GM06990 (cell line): ENCODE results near the gene CRYBB3.
"Not testable (repeated sequence)": the region's sequence is repeated elsewhere in the genome, so short reads cannot be mapped to it uniquely, and the experiment has no call there.

Source experiments
- DNase-seq: peaks from one replicate; pipeline ENCODE4 v3.0.0-alpha.2; 2011; ENCODE audit not compliant: insufficient read length; ENCODE audit errors: extremely low read depth
- H3K27me3 ChIP-seq: replicated peaks from 2 replicates; pipeline ENCODE4 v1.6.0; 2011; ENCODE audit warnings: low read length; ENCODE audit not compliant: control insufficient read depth, insufficient read depth
- H3K36me3 ChIP-seq: 2 replicates; pipeline ENCODE4 v1.5.1; 2011; ENCODE audit warnings: low read length; ENCODE audit not compliant: control insufficient read depth, insufficient read depth
- H3K4me3 ChIP-seq: replicated peaks from 2 replicates; pipeline ENCODE4 v1.5.1; 2011; ENCODE audit warnings: low read depth, mild to moderate bottlenecking, control low read depth, low read length
- CTCF ChIP-seq: IDR thresholded peaks from 2 replicates; pipeline ENCODE4 v1.5.1; 2011; ENCODE audit warnings: low read length, control low read depth, mild to moderate bottlenecking, inconsistent platforms; ENCODE audit not compliant: insufficient read depth, poor library complexity, severe bottlenecking

Gene CRYBB3

DNA sequence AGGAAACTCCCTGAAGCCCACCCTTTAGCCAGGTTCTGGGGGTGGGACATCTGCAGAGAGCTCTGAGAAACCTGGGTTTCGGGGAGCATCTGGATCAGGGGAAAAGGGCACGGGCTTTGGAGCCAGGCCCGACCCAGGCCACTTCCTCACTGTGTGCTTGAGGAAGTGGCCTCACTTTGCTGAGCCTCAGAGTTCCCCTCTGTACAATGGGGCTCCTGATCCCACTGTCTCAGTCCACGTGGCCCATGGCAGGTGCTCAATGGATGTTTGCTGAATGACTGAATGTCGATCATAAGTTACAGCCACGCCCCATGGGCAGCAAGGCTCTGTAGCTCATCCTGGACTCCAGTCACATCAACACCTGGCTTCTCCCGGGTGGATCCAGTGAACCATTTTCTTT lies 1.3 kb downstream of the CRYBB3 start:
- Histone ChIP-seq H3K4me3 (no peak overlapping the region), H3K36me3 (no peaks in the 10 kb centered on the region), H3K27me3 (peaks cover 1% of the 10 kb centered on the region; the same call in 1 of the 2 replicates)
- no peak for TF ChIP-seq CTCF
- no peak for DNase-seq

- no peak overlapping the region for H3K4me3 ChIP-seq
- no peak for DNase-seq
- H3K27me3 ChIP-seq = peaks cover 1% of the 10 kb centered on the region; the same call in 1 of the 2 replicates
- no peaks in the 10 kb centered on the region for H3K36me3 ChIP-seq
- TF ChIP-seq CTCF = no peak
Measured at GRCh38 chr22:25201557-25202273, 2.1 kb downstream of the CRYBB3 start.

GRCh38 chr22:25202290-25202921 lies 2.7 kb downstream of the CRYBB3 start:
- H3K4me3 ChIP-seq = no peak overlapping the region
- no peak for DNase-seq
- peaks cover 1% of the 10 kb centered on the region; the same call in 1 of the 2 replicates for H3K27me3 ChIP-seq
- peak; percentile 91 for TF ChIP-seq CTCF
- H3K36me3 ChIP-seq = no peaks in the 10 kb centered on the region

DNA sequence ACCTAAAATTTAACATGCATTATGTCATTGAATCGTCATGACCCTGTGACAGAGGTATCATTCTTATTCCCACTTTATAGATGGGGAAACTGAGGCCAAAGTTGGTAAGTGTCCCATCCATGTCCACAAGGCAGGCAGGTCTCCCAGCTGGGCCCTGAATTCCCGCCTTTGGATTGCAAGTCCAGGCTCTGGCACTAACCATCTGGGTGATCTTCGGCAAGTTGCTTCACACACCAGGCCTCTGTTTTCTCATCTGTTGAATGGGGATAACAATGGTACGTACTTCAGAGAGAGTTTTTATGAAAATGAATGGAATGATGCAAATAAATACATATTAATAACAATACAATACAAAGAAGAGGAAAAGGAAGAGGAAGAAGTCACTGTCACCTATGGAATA lies 3.4 kb downstream of the CRYBB3 start:
- Histone ChIP-seq H3K4me3 (no peak overlapping the region), H3K36me3 (no peaks in the 10 kb centered on the region), H3K27me3 (peaks cover 1% of the 10 kb centered on the region; the same call in 1 of the 2 replicates)
- no peak for TF ChIP-seq CTCF
- no peak for DNase-seq

GRCh38 chr22:25204547-25204946 lies 4.9 kb downstream of the CRYBB3 start:
- not testable (repeated sequence) for DNase-seq, H3K4me3 ChIP-seq

GRCh38 chr22:25205847-25206246 lies 6.2 kb downstream of the CRYBB3 start:
- peaks cover 1% of the 10 kb centered on the region; the same call in 1 of the 2 replicates for H3K27me3 ChIP-seq
- no peak overlapping the region for H3K4me3 ChIP-seq
- no peak for TF ChIP-seq CTCF
- no peaks in the 10 kb centered on the region for H3K36me3 ChIP-seq
- no peak for DNase-seq

More at GRCh38 chr22:25204547-25204946, 4.9 kb downstream of the CRYBB3 start:
- H3K36me3 ChIP-seq, H3K27me3 ChIP-seq: not testable (repeated sequence)
